Ishikawa (cell line): ENCODE results near the gene ZNF222.

Experiments
- CEBPB ChIP-seq: IDR thresholded peaks from 2 replicates; pipeline ENCODE4 v1.6.1; 2012
- CREB1 ChIP-seq: IDR thresholded peaks from 2 replicates; pipeline ENCODE4 v1.6.1; 2012; ENCODE audit warnings: low read depth
- EGR1 ChIP-seq: IDR thresholded peaks from 2 replicates; pipeline ENCODE4 v1.6.1; 2012
- EP300 ChIP-seq: IDR thresholded peaks from 2 replicates; pipeline ENCODE4 v1.6.1; 2012; ENCODE audit warnings: borderline replicate concordance
- FOXM1 ChIP-seq: IDR thresholded peaks from 2 replicates; pipeline ENCODE4 v1.6.1; 2012; ENCODE audit warnings: low read depth, borderline replicate concordance
- NFIC ChIP-seq: IDR thresholded peaks from 2 replicates; pipeline ENCODE4 v1.6.1; 2012
- RAD21 ChIP-seq: IDR thresholded peaks from 2 replicates; pipeline ENCODE4 v1.6.1; 2012; ENCODE audit warnings: low read depth
- TAF1 ChIP-seq: IDR thresholded peaks from 2 replicates; pipeline ENCODE4 v1.6.1; 2012; ENCODE audit warnings: low read depth, mild to moderate bottlenecking
- TCF12 ChIP-seq: IDR thresholded peaks from 2 replicates; pipeline ENCODE4 v1.6.1; 2012; ENCODE audit warnings: low read depth
- TEAD4 ChIP-seq: IDR thresholded peaks from 2 replicates; pipeline ENCODE4 v1.6.1; 2012
- YY1 ChIP-seq: IDR thresholded peaks from 2 replicates; pipeline ENCODE4 v1.6.1; 2012; ENCODE audit warnings: low read depth
- ZBTB7A ChIP-seq: IDR thresholded peaks from 2 replicates; pipeline ENCODE4 v1.6.1; 2012; ENCODE audit warnings: low read depth
- TF ChIP-seq, protein P1 (sequence below): IDR thresholded peaks from 2 replicates; pipeline ENCODE4 v1.6.1; 2012; ENCODE audit warnings: low read depth, mild to moderate bottlenecking
- TF ChIP-seq, protein P2 (sequence below): IDR thresholded peaks from 2 replicates; pipeline ENCODE4 v1.6.1; 2012
- TF ChIP-seq, protein P3 (sequence below): IDR thresholded peaks from 2 replicates; pipeline ENCODE4 v1.6.1; 2012

ZNF222 gene

DNA sequence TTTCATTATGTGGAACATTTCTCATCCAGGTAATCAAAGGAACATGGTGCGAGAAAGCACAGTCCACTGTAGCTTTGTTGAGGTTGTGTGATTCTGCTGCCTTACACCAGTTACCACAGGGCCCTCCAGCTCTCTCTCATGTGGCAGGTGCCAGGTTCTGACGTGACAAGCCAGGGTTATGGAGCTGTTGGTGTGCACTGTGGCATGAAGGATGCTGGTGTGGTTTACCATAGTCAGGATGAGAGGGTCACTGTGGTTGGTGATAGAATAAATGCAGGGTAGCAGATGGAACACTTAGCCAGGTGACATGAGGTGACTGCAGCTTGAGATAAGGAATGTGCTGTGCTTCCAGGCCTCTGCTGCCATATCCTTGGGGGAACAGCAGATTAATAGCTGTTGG, 34.0 kb downstream of the ZNF222 start:
- TF ChIP-seq EP300 (no peak), EGR1 (no peak), NFIC (no peak), FOXM1 (no peak), TEAD4 (no peak), TCF12 (no peak), TAF1 (no peak)
- TF ChIP-seq, protein P1, sequence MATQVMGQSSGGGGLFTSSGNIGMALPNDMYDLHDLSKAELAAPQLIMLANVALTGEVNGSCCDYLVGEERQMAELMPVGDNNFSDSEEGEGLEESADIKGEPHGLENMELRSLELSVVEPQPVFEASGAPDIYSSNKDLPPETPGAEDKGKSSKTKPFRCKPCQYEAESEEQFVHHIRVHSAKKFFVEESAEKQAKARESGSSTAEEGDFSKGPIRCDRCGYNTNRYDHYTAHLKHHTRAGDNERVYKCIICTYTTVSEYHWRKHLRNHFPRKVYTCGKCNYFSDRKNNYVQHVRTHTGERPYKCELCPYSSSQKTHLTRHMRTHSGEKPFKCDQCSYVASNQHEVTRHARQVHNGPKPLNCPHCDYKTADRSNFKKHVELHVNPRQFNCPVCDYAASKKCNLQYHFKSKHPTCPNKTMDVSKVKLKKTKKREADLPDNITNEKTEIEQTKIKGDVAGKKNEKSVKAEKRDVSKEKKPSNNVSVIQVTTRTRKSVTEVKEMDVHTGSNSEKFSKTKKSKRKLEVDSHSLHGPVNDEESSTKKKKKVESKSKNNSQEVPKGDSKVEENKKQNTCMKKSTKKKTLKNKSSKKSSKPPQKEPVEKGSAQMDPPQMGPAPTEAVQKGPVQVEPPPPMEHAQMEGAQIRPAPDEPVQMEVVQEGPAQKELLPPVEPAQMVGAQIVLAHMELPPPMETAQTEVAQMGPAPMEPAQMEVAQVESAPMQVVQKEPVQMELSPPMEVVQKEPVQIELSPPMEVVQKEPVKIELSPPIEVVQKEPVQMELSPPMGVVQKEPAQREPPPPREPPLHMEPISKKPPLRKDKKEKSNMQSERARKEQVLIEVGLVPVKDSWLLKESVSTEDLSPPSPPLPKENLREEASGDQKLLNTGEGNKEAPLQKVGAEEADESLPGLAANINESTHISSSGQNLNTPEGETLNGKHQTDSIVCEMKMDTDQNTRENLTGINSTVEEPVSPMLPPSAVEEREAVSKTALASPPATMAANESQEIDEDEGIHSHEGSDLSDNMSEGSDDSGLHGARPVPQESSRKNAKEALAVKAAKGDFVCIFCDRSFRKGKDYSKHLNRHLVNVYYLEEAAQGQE: no peak
- TF ChIP-seq, protein P2, sequence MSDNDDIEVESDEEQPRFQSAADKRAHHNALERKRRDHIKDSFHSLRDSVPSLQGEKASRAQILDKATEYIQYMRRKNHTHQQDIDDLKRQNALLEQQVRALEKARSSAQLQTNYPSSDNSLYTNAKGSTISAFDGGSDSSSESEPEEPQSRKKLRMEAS: no peak

DNA sequence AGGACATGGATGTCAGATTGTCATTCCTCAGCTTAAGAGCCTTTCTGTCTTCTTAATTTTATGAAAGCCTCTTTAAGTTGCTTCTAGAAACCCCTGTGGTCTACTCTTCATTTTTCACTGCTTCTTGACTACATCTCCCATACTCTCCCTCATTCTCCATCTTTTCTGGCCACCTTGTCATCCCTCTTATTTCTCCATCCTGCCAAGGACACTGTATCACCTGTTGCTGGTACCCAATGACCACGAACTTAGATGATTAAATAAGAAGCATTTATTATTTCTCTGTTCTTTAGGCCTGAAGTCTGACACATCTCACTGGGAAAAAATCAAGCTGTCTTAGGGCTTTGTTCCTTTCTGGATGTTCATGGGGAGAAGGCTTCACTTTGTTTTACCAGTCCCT, 35.9 kb downstream of the ZNF222 start:
- TF ChIP-seq, protein P1: no peak
- TF ChIP-seq TEAD4 (no peak), CREB1 (no peak), FOXM1 (no peak), EP300 (no peak), EGR1 (no peak)
- TF ChIP-seq, protein P3, sequence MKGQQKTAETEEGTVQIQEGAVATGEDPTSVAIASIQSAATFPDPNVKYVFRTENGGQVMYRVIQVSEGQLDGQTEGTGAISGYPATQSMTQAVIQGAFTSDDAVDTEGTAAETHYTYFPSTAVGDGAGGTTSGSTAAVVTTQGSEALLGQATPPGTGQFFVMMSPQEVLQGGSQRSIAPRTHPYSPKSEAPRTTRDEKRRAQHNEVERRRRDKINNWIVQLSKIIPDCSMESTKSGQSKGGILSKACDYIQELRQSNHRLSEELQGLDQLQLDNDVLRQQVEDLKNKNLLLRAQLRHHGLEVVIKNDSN: no peak
- TF ChIP-seq, protein P2: no peak

DNA sequence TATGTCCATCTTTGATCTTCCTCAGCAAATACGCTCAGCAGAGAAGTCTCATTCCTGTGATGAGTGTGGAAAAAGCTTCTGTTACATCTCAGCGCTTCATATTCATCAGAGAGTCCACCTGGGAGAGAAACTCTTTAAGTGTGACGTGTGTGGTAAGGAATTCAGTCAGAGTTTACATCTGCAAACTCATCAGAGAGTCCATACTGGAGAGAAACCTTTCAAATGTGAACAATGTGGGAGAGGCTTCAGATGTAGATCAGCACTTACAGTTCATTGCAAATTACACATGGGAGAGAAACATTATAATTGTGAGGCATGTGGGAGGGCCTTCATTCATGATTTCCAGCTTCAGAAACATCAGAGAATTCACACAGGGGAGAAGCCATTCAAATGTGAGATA, 41.1 kb downstream of the ZNF222 start:
- TF ChIP-seq NFIC: no peak
- TF ChIP-seq EGR1: no peak
- TF ChIP-seq, protein P3: no peak

DNA sequence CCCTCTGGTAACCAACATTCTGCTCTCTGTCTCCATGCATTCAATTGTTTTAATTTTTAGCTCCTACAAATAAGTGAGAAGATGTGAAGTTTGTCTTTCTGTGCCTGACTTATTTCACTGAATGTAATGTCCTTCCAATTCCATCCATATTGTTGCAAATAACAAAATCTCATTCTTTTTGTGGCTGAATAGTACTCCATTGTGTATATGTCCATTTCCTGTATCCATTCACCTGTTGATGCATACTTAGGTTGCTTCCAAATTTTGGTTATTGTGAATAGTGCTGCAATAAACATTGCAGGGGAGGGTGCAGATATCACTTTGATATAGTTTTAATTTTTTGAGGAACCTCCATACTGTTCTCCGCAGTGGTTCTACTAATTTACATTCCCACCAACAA, 44.2 kb downstream of the ZNF222 start:
- TF ChIP-seq FOXM1 (no peak), CREB1 (no peak), EP300 (no peak), YY1 (no peak), TCF12 (no peak), TAF1 (no peak), CEBPB (no peak), NFIC (no peak), EGR1 (no peak), TEAD4 (no peak), RAD21 (no peak), ZBTB7A (no peak)
- TF ChIP-seq, protein P1: no peak
- TF ChIP-seq, protein P3: no peak
- TF ChIP-seq, protein P2: no peak
